ENCODE data around the gene ZNF548.
A peak's percentile ranks its signal among the peaks of the same experiment; 100 is the strongest.
"Not testable (repeated sequence)": the region's sequence is repeated elsewhere in the genome, so short reads cannot be mapped to it uniquely, and the experiment has no call there.

ZNF548 gene

GRCh38 chr19:57389730-57390598, at the start of gene ZNF548:
Gene ZNF548, plus strand, starts transcription at chr19:57389854. Its CDS starts 246 bp downstream, at chr19:57390100.
- peak; percentile 98 for DNase-seq (ENCODE audit: low spot score)

- no peak for DNase-seq (ENCODE audit: low spot score)
These were observed 47.1 kb upstream of the ZNF548 start for GRCh38 chr19:57342582-57342981.

GRCh38 chr19:57348136-57348535, 41.5 kb upstream of the ZNF548 start:
- no peak for DNase-seq (ENCODE audit: low spot score)

GRCh38 chr19:57350877-57351805, 38.5 kb upstream of the ZNF548 start, which contains the start of gene ZNF304:
Gene ZNF304, plus strand, starts transcription at chr19:57351271. Its CDS starts 394 bp downstream, at chr19:57351665.
- DNase-seq (ENCODE audit: low spot score) = peak; percentile 97

- DNase-seq (ENCODE audit: low spot score) = no peak
These were observed 37.8 kb upstream of the ZNF548 start for GRCh38 chr19:57351867-57352266.

GRCh38 chr19:57355916-57356315, 33.7 kb upstream of the ZNF548 start:
- DNase-seq (ENCODE audit: low spot score) = no peak

GRCh38 chr19:57357406-57357805, 32.2 kb upstream of the ZNF548 start:
- no peak for DNase-seq (ENCODE audit: low spot score)

GRCh38 chr19:57359300-57359699, 30.4 kb upstream of the ZNF548 start:
- DNase-seq (ENCODE audit: low spot score) = no peak

GRCh38 chr19:57362419-57362818, 27.2 kb upstream of the ZNF548 start:
- DNase-seq (ENCODE audit: low spot score) = no peak

DNA sequence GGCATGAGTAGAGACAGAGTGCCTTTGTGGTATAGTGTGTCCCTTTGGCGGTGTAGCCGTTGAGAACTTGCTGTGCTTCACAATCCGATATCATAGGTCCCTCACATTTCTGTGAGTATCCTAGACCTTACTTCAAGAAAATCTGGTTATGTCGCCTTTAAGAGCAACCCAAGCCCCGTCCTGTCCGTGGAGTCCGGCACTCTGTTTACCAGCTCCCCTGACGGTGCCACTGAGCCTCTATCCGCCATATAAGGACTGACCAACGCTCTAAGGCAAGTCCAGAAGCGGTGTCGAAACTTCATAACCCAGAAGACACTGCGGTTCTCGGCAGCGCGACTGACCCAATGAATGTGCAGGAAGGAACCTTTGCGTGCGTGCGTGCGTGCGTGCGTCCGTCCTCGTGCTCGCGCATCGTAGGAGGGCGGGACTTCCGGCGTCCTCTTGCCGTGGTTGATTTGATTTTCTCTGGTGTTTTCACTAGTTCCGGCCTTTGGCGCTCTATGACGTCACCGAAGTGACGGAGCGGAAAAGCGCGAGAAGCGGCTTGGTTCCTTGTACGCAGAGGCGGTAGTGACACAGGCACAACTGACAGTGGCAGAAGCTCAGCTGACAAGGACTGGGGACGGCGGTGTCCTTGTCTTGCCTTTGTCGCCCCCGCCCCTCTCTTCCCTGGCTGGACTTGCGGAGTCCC, 26.5 kb upstream of the ZNF548 start, which contains the start of the genes TRAPPC2B and ZNF547:
TSS of gene TRAPPC2B (plus strand) at position 555 of the 691 bp plus-strand sequence. CDS start 1,283 bp downstream, outside the sequence.
TSS of gene ZNF547 (plus strand) at position 555 of the 691 bp plus-strand sequence. CDS start 5,005 bp downstream, outside the sequence.
- DNase-seq (ENCODE audit: low spot score) = peak; percentile 99

GRCh38 chr19:57363688-57364181, 25.9 kb upstream of the ZNF548 start:
- DNase-seq (ENCODE audit: low spot score) = peak; percentile 22

GRCh38 chr19:57366776-57367175, 22.9 kb upstream of the ZNF548 start:
- no peak for DNase-seq (ENCODE audit: low spot score)

- DNase-seq (ENCODE audit: low spot score) = no peak
These were observed 15.5 kb upstream of the ZNF548 start for GRCh38 chr19:57374179-57374578.

DNA sequence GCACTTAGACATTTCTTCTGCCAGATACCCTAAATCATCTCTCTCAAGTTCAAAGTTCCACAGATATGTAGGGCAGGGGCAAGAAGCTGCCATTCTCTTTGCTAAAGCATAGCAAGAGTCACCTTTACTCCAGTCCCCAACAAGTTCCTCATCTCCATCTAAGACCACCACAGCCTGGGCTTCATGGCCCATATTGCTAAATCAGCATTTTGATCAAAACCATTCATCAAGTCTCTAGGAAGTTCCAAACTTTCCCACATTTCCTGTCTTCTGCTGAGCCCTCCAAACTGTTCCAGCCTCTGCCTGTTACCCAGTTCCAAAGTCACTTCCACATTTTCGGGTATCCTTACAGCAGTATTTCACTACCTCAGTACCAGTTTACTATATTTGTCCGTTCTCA, 15.0 kb upstream of the ZNF548 start:
- DNase-seq (ENCODE audit: low spot score) = not testable (repeated sequence)

- no peak for DNase-seq (ENCODE audit: low spot score)
These were observed 13.5 kb upstream of the ZNF548 start for GRCh38 chr19:57376151-57376550.

DNA sequence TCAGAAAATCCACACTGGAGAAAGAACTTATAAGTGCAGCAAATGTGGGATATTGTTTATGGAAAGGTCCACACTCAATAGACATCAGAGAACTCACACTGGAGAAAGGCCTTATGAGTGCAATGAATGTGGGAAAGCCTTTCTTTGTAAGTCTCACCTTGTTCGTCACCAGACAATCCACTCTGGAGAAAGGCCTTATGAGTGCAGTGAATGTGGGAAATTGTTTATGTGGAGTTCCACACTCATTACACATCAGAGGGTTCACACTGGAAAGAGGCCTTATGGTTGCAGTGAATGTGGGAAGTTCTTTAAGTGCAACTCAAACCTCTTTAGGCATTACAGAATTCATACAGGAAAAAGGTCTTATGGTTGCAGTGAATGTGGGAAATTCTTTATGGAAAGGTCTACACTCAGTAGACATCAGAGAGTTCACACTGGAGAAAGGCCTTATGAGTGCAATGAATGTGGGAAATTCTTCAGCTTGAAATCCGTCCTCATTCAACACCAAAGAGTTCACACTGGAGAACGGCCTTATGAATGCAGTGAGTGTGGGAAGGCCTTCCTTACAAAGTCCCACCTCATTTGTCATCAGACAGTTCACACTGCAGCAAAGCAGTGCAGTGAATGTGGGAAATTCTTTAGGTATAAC, 12.0 kb upstream of the ZNF548 start:
- DNase-seq (ENCODE audit: low spot score) = no peak

- no peak for DNase-seq (ENCODE audit: low spot score)
These were observed 8.7 kb upstream of the ZNF548 start for GRCh38 chr19:57380923-57381322.

- DNase-seq (ENCODE audit: low spot score) = no peak
These were observed 6.7 kb upstream of the ZNF548 start for GRCh38 chr19:57382806-57383488.

DNA sequence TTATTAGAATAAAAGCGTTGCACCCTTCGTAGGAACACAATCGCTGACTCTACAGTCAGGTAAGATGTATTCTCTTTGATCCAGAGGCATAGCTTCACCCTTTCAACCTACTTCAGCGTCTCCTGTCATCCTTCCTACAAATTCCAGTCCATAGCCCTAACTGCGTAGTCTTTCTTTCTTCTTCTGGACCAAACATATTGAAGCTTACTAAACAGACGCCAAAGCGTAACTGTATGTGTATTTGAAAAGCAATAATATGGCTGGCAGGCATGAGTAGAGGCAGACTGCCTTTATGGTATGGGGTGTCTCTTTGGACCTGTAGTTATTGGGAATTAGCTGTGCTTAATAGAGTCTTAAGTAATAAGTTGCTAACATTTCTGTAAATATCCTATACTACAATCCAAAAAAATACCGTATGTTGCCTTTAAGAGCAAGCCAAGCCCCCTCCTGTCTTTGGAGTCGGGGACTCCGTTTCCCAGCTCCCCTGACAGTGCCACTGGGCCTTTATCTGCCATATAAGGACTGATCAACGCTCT, 392 bp upstream of the ZNF548 start:
- no peak for DNase-seq (ENCODE audit: low spot score)

- DNase-seq (ENCODE audit: low spot score) = no peak
These were observed 6.1 kb downstream of the ZNF548 start for GRCh38 chr19:57395710-57396109.

Measured in COLO829 (cell line).